HG02943 (cell line): Measurements from ENCODE around the gene PAMR1.

Experiments used
- ATAC-seq: cut with Tn5 transposase; IDR thresholded peaks from one replicate; pipeline ENCODE4 v1.9.1; 2021; ENCODE audit warnings: mild to moderate bottlenecking, low read depth, moderate library complexity; ENCODE audit not compliant: unreplicated experiment

PAMR1 gene

GRCh38 chr11:35507688-35508087 is 17.7 kb downstream of the PAMR1 start:
- no peak for ATAC-seq

- no peak for ATAC-seq
These were observed 23.6 kb downstream of the PAMR1 start for GRCh38 chr11:35501776-35502175.

- ATAC-seq: no peak
These were observed 24.7 kb downstream of the PAMR1 start for GRCh38 chr11:35500744-35501143.

- ATAC-seq: no peak
These were observed 29.0 kb downstream of the PAMR1 start for GRCh38 chr11:35496416-35496815.

- ATAC-seq: no peak
These were observed 30.4 kb downstream of the PAMR1 start for GRCh38 chr11:35494957-35495490.

GRCh38 chr11:35491231-35491871 is 34.1 kb downstream of the PAMR1 start:
- ATAC-seq: no peak

- no peak for ATAC-seq
These were observed 37.3 kb downstream of the PAMR1 start for GRCh38 chr11:35488117-35488516.

- ATAC-seq: no peak
These were observed 37.8 kb downstream of the PAMR1 start for GRCh38 chr11:35487532-35488078.

- ATAC-seq: no peak
These were observed 38.5 kb downstream of the PAMR1 start for GRCh38 chr11:35486934-35487333.

GRCh38 chr11:35486446-35486845 is 39.0 kb downstream of the PAMR1 start:
- ATAC-seq: no peak

- peak; percentile 86 for ATAC-seq
These were observed 39.6 kb downstream of the PAMR1 start for GRCh38 chr11:35485656-35486322.

- ATAC-seq: no peak
These were observed 41.0 kb downstream of the PAMR1 start for GRCh38 chr11:35484435-35484834.

GRCh38 chr11:35483131-35483820 is 42.1 kb downstream of the PAMR1 start:
- ATAC-seq: no peak

GRCh38 chr11:35479731-35480130 is 45.7 kb downstream of the PAMR1 start:
- ATAC-seq: no peak

- no peak for ATAC-seq
These were observed 46.8 kb downstream of the PAMR1 start for GRCh38 chr11:35478471-35479091.

- no peak for ATAC-seq
These were observed 47.5 kb downstream of the PAMR1 start for GRCh38 chr11:35477901-35478300.

GRCh38 chr11:35474688-35475087 is 50.7 kb downstream of the PAMR1 start:
- ATAC-seq: no peak

- no peak for ATAC-seq
These were observed 51.5 kb downstream of the PAMR1 start for GRCh38 chr11:35473795-35474374.

- ATAC-seq: no peak
These were observed 54.8 kb downstream of the PAMR1 start for GRCh38 chr11:35470616-35471015.

- ATAC-seq: no peak
These were observed 59.4 kb downstream of the PAMR1 start for GRCh38 chr11:35466058-35466457.
